HG03060 (cell line): ENCODE measurements around the gene ATXN3L.
"Not testable (repeated sequence)": the region's sequence is repeated elsewhere in the genome, so short reads cannot be mapped to it uniquely, and the experiment has no call there.

Experiments used
- ATAC-seq: cut with Tn5 transposase; IDR thresholded peaks from one replicate; pipeline ENCODE4 v1.9.1; 2021; ENCODE audit warnings: low read depth, moderate number of reproducible peaks; ENCODE audit not compliant: unreplicated experiment

The ATXN3L gene

DNA sequence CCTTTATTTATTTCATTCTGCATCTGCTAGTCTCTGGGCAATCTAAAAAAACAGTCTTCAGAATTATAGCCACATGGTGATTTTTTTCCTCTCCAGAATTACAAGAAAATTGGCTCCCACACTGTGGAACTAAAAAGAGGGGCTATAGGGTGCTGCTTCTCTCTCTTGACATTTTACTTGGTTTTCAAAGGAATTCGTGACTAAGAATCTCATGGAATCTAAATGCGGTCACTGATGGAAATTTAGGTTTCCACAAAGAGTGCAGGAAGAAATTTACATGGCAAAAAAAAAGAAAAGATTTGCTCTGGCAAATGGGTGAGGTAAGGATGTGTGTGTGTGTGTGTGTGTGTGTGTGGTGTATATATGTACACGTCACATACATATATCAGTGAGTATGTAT, 10.2 kb downstream of the ATXN3L start:
- no peak for ATAC-seq

DNA sequence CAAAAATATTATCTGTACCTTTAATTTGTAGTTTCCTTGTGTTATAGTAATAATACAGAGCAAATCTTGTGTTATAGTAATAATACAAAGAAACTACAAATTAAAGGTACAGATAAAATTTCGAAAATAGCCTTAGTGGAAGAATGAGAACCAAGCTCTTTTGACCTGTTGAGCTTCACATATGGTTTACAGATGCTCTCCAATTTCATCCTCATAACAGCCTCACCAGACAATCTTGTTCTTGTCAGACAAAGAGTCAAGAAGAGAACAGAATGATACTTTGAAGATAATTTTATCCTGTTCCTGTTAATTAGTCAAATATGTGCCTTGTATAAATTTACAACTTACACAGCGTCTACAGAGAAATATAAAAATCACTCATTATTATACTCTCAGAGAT, 12.8 kb downstream of the ATXN3L start:
- no peak for ATAC-seq

DNA sequence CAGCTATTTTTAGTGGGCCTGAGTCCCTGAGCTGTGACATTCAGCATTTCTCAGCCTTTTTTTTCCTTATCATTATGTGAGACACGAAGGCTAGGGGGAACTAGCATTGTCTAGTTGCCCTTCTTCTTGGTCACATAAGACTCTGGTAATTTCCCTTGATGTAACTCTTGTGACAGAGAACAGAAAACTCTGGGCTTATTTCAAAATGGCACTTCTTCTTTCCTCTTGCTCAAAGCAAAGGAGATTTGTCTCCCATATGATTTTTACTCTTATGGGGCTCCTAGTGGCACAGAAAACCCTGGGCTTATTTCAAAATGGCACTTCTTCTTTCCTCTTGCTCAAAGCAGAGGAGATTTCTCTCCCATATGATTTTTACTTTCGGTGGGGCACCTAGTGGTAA, 14.7 kb downstream of the ATXN3L start:
- no peak for ATAC-seq

DNA sequence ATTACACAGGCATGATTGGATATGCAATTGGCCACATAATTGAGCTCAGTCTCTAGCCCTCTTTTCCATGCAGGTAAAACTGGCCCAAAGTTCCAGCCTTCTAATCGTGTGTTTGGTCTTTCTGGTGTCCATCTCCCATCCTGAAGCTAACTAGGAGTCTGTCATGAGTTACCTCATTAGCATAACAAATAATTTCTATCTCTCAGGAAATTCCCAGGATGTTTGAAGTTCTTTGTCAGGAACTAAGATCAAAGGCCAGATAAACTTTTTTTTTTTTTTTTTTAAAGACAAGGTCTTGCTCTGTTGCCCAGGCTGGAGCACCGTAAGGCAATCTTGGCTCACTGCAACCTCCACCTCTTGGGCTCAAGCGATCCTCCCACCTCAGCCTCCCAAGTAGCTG, 15.8 kb downstream of the ATXN3L start:
- ATAC-seq = no peak

DNA sequence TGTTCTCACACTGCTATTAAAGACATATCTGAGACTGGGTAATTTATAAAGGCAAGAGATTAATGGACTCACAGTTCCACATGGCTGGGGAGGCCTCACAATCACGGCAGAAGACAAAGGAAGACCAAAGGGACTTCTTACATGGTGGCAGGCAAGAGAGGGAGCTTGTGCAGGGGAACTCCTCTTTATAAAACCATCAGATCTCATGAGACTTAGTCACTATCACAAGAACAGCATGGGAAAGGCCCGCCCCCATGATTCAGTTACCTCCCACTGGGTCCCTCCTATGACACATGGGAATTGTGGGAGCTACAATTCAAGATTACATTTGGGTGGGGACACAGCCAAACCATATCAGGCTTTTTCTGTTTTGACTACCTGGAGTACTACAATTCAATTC, 16.6 kb downstream of the ATXN3L start:
- ATAC-seq = not testable (repeated sequence)

DNA sequence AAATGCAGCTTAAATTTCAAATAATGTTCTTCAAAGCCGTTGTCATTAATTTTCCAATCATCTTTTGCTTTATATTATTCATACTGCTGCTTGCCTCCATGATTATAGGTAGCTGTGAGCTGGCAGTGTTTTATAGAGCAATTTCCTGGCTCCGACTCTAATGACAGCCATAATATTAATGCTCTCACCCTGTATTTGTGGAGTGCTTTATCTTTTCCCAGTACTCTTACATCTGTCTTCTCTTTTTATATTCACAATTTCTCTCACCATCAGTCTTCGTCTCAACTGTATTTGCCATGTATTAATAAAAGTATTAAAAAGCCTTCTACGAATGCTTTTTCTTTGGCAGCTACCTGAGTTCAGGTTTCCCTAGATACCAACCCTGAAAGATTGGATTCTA, 21.0 kb downstream of the ATXN3L start:
- no peak for ATAC-seq

DNA sequence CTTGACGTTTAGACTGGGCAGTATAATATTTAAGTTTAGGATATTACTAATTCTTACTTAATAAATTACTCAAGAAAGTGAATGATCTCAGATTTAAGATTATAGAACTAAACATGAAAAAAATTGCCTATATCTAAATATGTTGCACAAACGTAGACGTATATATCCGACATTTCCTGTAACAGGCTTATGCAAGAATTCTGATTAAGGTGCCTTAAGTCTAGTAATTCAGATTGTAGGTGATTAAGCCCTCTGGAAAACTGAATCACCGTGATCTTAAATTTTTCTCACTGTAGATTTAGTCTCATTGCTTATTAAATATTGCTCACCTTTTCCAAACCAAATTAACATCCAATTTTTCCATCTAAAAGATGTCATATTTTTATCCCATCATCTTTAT, 24.0 kb downstream of the ATXN3L start:
- no peak for ATAC-seq

DNA sequence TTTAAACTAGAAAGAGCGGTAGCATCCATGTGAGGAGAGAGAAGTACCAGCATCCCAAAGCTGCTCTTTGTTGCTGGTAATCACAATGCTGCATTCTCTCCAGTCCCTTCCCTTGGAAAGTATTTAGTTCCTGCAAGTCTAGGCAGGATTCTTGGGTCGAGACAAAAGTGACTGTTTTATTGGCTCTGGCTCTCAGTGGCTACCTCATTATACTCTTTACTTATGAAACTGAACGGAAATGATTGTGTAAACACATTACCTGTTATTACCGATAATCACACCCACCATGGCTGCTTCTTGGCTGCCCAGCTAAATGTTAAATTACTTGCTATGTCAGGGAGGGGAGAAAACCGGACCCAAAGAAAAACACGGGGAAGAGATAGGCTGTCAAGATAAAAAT, 26.2 kb downstream of the ATXN3L start:
- no peak for ATAC-seq

DNA sequence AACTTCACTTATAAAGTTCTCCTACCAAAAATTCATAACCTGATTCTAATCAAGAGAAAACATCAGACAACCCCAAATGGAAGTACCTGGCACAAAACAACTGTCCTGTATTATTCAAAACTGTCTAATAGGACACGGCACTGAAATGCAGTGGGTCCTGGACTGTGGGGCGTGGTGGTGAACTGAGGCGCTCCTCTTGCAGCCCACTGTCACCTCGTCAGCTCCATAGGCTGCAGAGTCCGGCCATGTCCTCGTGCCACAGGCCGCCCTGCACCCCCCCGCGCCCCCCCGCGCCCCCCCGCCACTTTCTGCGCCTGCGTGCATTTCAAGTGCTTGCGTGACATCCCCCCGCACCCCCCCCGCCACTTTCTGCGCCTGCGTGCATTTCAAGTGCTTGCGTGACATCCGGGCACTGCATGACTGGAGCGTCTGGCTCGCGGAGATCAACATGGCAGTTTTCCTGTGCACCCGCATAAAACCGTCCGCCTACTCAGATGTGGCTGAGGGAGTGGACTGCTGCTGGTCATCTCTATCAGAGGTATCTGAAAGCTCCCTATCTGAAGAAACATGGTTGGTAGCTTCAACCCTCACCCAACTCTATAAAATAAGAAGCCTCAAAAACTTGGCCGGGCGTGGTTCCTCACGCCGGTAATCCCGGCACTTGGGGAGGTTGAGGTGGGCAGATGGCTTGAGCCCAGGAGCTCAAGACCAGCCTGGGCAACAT, 28.8 kb downstream of the ATXN3L start:
- ATAC-seq = no peak

DNA sequence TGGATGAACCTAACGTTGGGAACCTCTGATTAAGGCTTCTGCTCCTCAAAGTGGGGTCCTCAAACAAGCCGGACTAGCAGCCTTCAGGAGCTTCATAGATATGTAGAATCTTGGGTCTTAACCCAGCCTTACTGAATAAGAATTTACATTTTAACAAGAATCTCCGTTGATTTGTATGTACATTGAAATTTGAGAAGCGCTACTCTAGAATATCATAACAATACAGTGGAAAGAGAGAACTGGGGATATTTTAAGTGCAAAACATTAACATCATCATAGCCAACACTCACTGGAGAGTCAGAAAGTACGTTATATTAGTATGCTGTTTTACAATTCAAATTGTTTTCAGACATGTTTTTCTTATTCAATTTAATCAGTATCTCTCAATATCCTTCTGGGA, 31.2 kb downstream of the ATXN3L start:
- no peak for ATAC-seq

DNA sequence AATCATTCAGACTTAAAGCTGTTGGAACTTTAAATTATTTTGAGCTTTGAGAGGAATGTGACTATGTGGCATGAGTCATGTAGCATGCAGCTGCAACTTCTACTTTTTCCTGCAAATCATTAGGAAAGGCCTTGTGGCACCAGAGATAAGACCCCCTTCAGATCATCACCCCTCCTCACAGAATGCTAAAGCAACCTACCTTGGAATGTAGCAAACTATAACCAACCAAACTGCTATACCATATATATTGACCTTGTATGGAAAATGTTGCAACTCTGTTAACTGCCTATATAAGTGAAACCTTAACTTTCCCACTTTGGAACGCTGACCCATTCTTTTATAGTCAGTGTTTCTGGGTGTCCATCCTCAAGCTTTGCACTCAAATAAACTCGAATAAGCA, 32.0 kb downstream of the ATXN3L start:
- ATAC-seq = no peak

DNA sequence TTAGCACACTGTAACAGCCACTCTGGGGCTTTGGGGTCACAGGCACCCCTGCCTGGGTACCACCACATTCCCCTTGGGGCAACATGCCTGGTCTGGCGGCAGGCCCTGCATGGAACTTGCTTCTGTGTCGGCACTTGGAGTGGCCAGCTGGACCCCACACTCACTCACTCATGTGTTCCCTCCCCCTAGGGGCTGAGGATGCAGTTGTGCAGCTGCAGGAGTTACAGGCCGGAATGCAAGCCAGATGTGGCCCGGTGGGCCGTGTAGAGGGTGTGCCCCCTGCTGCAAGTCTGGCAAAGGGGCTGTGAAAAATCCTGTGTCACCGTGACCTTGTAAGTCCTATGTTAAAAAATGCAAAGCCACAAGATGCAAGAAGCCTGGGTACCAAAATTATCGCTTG, 34.2 kb downstream of the ATXN3L start:
- no peak for ATAC-seq

DNA sequence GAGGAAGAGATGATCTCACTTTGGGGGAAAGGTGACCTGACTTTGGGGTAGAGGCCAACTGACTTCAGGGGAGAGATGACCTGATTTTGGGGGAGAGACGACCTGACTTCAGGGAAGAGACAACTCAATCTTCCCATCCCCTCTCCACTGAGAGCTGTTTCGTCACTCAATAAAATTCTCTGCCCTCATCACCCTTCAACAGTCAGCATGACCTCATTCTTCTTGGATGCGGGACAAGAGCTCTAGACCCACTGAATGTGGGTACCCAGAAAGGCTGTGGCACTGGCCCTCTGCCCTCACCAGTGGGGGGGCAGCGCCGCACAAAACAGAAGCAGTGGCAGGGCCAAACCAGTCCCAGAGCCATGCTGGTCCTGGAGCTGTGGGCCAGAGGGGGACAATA, 34.6 kb downstream of the ATXN3L start:
- no peak for ATAC-seq

DNA sequence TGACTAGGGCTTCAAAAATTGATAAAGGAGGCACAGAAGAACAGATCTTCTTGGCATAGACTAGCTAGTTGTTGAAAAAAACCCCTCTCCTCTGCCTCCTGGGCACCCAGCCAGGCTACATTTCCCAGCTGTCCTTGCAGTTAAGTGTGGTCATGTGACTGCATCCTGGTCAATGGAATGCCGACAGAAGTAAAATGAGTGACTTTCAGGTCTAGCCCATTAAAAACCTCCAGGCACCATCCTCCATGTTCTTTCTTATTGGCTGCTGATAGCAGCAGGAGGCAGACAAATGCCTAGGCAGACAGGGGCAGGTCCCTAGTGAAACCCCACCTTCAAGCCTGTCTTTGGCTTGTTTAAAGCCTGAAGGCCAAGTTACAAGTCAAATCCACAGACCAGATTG, 35.3 kb downstream of the ATXN3L start:
- ATAC-seq = no peak

DNA sequence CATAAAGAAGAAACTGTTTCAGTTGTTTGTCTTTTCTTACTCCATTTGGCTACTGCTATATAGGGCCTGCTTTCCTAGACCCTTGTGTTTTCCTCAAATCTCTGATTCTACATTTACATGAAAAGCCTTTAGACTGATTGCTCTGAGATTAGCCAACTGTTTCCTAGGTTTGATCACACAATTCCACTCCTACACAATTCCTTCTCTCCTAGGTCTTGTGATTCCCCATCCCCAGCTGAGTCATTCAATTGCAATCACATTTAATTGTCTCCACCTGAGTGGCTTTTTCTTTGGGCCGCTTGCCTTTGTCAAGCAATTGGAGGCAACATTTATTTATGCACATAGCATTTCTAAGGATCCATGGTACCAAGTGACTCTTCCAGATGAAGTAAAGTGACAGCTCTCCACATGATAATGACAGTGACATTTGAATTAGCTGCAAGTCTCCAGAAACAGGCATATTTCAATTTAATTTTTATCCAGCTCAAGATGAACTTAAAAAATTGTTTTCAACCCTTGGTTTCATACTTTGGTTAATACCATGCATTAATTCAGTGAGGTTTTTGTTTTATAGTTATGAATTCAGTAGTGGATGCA, 35.8 kb downstream of the ATXN3L start:
- no peak for ATAC-seq

DNA sequence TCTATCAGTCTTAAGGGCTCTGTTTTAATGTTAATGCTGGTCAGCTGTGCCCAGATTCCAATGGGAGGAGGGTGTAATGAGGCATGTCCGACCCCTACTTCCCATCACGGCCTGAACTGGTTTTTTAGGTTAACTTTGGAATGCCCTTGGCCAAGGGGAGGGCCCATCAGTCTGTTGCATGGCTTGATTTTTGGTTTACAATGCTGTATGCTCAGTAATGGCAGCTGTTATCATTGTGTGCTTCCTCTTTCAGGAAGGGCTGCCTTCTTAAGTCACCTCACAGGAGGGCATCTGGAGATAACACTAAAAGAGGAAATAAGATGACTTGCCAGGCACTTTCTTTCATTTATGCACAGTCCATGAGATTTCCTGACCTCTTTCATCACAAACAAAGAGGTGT, 36.3 kb downstream of the ATXN3L start:
- ATAC-seq = no peak

DNA sequence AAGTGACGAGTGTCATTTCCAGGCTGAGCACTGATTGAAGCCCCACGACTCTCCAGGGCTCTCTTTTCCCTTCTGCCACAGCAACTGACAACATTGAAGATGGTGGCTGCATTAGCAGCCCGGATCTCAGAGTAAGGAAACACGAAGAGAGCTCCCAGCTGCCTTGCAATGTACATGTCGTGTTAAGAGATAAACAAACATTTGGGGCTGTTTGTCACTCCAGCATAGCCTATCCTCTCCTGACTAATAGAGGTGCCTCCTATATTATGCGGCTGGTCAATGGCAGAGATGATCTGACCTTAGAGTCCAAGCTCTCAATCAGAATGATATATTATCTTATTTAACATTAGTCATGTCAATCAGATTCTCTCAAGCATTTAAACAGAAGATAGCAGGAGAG, 38.6 kb downstream of the ATXN3L start:
- ATAC-seq = no peak

DNA sequence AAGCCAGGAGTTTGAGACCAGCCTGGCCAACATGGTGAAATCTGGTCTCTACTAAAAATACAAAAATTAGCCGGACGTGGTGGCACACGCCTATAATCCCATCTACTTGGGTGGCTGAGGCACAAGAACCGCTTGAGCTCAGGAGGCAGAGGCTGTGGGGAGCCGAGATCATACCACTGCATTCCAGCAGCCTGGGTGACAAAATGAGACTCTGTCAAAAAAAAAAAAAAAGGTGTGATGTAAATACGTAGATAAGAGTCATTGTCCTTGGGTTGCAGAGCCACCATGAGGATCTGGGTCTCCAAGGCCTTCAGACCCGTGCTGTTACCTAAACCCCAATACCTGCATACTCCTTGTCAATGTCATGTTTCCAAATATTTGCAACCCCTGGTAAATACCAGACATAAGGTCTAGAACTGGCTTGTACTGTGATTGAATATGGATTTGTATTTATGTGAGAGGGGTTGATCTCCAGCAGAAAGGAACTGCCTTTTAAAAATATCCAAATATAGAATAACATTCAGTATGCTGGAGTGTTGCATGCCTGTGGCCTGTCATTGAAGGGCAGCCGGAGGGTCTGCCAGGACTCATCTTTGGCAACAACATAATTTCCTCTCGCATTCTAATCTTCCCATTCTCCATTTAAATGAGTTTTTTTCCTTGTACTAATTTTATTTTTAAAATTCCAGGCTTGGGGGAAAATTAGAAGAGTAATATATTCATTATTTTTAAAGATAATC, 40.4 kb downstream of the ATXN3L start:
- no peak for ATAC-seq

DNA sequence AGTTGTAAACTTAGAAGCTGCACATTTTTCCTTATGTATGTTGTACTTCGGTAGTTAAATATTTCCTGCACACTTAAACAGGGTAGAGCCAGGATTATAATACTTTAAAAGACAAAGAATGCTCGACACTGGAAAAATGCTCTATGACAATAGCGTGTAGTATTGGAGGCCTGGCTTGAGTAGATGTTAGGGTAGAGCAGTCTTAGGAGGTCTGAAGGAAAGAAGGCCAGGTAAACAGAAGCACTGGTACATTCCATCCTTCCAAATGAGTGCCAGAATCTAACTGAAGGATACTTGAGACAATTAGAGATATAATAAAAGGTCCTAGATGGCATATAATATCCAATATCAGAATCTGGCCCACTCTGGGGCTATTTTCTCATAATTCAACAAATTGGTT, 42.3 kb downstream of the ATXN3L start:
- ATAC-seq = no peak

DNA sequence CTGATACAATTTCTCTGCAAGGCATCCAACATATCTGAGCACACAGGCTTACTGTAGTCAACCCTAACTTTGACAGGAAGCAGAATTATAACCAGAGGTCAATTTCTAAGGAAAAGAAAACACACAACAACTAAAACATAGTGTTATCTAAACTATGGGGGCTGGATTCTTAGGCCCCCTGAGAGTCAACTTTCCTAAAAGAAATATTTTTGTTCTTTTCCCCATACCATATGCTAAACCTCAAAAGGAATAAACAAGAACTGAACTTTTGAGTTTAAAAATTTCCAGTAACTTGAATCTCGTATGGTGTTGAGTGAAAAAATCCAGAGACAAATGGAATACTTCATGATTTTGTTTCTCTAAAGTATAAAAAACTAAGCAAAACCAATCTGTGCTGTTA, 42.9 kb downstream of the ATXN3L start:
- no peak for ATAC-seq

DNA sequence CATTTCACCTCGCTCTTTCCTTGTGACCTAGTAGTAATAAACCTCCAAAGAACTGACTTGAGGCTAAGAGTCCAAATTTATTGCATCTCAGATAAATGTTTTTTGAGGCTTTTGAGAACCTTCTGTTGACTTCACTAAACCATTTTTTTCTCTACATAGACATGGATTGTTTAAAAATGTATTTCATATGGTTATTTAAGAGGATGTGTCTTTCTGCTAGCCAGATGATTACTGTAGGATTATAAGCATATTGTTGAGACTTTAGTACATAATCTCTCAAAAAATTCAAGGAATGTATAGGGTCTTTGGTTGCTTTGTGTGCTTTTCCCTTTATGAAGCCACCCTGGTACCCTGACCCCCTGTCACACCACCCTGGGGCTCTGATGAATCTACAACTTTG, 44.8 kb downstream of the ATXN3L start:
- ATAC-seq = no peak

DNA sequence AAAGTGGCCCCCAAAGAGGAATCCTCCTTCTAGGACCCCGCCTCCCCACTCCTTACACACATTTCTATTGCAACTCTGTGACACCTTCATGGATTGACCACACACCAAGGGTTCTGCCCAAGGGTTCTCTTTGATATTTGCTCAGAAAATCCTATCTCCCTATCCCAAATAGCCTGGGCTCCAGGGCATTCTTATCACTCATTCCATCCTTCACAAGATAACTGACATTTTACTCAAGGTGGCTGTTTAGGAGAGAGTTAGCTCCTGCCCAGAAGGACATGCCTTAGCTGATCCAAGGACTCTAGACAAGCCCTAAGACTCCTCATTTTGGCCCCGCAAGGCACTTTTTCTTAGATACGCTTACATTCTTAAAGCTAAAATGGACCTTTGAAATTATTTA, 47.4 kb downstream of the ATXN3L start:
- no peak for ATAC-seq
